ENCODE data around the gene ZNF12.

DNA sequence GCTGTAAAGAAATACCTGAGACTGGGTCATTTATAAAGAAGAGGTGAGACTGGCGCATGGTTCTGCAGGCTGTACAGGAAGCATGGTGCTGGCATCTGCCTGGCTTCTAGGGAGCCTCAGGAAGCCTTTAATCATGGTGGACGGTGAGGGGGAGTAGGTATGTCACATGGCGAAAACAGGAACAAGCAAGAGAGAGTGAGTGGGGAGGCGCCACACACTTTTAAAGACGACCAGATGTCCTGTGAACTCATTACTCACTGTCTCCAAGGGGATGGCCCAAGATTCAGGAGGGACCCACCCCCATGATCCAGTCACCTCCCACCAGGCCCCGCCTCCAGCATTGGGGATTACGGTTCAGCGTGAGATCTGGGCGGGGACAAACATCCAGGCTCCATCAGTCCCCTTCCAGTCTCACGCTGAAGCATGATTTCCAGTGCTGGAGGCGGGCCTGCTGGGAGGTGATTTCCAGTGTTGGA is 66.5 kb downstream of the ZNF12 start:
- no peak for TF ChIP-seq EP300 (IDR thresholded peaks at IDR 0.05)
- TF ChIP-seq, protein P1, sequence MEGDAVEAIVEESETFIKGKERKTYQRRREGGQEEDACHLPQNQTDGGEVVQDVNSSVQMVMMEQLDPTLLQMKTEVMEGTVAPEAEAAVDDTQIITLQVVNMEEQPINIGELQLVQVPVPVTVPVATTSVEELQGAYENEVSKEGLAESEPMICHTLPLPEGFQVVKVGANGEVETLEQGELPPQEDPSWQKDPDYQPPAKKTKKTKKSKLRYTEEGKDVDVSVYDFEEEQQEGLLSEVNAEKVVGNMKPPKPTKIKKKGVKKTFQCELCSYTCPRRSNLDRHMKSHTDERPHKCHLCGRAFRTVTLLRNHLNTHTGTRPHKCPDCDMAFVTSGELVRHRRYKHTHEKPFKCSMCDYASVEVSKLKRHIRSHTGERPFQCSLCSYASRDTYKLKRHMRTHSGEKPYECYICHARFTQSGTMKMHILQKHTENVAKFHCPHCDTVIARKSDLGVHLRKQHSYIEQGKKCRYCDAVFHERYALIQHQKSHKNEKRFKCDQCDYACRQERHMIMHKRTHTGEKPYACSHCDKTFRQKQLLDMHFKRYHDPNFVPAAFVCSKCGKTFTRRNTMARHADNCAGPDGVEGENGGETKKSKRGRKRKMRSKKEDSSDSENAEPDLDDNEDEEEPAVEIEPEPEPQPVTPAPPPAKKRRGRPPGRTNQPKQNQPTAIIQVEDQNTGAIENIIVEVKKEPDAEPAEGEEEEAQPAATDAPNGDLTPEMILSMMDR (IDR thresholded peaks at IDR 0.05) = no peak
